ENCODE measurements around the gene EEIG2.

- TF ChIP-seq POLR2A (IDR thresholded peaks at IDR 0.05) (no peak), CTCF (IDR thresholded peaks at IDR 0.05) (no peak)
Measured at GRCh38 chr1:108527837-108528236, 32.1 kb upstream of the EEIG2 start.

All from heart left ventricle (tissue), 13 donors.